Activated CD4-positive, alpha-beta T cell treated with anti-CD3 and anti-CD28 coated beads, Interleukin-2, amount 50 U/mL, for 4 hours (primary cell): ENCODE results near the gene MAP4K4.

Source experiments
- DNase-seq, 2 experiments: peaks; one replicate each; pipeline ENCODE4 v3.0.0-alpha.2; 2020

The MAP4K4 gene

GRCh38 chr2:101697124-101698013, at the start of gene MAP4K4:
TSS of gene MAP4K4 (plus strand) at chr2:101697707. CDS start at chr2:101698081, 374 bp downstream.
- DNase-seq: peak; percentile 87 to 88

- no peak for DNase-seq
These were observed 44.0 kb upstream of the MAP4K4 start for GRCh38 chr2:101653469-101653868.

GRCh38 chr2:101655702-101656422, 41.6 kb upstream of the MAP4K4 start:
- no peak for DNase-seq

GRCh38 chr2:101657787-101658186, 39.7 kb upstream of the MAP4K4 start:
- DNase-seq: no peak

DNA sequence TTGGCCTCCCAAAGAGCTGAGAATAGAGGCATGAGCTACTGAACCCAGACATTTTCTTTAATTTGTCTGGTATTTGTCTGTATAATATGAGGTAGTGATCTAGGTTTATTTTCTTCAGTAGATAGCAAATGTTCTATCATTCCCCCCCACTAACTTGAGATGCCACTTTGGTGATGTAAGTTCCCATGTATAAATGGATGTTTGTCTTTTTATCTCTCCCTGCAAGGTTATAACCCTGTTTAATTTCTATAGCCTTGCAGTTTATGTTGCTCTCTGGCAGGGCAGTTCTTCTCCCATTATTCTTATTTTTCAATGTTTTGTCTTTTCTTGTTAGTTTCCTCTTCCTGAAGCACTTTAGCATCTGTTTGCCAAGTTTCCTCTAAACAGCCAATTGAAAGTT, 39.1 kb upstream of the MAP4K4 start:
- DNase-seq: no peak

GRCh38 chr2:101665312-101665711, 32.2 kb upstream of the MAP4K4 start:
- DNase-seq: no peak

GRCh38 chr2:101667823-101668222, 29.7 kb upstream of the MAP4K4 start:
- DNase-seq: no peak

DNA sequence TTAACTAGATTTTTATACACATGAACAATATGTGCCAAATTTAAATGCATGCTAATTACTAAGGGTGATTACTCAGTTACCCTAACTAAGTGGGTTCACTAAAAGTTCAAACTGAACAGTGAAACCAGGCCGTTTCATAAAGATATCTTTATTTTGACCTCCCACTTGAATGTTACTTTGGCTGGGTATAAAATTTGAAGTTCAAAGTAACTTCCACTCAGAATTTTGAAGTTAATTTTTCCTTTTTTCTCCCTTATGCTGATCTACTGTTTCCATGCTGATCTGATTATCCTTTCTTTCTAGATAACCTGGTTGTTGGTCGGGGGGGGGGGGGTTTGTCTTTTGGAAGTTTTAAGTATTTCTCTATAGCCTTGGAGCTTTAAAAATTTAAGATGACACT, 25.5 kb upstream of the MAP4K4 start:
- no peak for DNase-seq

- no peak for DNase-seq
These were observed 23.6 kb upstream of the MAP4K4 start for GRCh38 chr2:101673920-101674319.

DNA sequence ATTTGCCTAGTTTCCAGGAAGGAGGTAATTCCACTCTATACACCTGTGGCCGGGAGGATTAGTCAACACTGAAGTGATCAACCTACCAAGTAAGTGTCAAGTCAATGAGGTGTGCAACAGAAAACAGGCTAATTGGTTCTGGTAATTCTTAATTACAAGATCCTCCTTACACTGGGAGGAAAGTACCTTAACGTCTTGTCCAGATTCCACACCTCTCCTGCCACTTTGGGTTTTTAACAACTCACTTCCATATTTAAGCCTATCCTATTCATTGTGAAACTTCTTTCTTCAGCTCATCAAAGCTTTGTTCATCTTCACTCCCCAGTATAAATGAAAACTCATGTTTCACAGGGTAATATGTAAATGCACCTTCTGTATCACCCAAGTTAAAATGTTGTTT, 22.0 kb upstream of the MAP4K4 start:
- no peak for DNase-seq

DNA sequence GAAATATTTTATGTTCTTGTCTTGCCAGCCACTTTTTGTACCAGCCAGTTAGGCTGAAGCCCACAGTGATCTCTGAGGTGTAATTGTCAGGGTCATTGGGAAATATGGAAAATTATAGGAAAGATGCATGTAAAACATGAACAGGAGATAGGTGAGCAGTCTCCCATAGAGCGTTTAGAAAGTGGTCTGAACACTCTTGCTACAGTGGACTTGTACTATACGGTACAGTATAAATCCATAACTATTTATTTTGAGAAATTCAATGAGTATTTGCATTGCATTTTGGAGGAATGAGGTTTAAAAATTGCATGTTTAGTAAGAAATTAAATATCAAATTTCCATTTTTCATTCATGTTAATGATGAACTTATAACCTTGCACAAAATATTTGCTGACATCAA, 20.8 kb upstream of the MAP4K4 start:
- no peak for DNase-seq

DNA sequence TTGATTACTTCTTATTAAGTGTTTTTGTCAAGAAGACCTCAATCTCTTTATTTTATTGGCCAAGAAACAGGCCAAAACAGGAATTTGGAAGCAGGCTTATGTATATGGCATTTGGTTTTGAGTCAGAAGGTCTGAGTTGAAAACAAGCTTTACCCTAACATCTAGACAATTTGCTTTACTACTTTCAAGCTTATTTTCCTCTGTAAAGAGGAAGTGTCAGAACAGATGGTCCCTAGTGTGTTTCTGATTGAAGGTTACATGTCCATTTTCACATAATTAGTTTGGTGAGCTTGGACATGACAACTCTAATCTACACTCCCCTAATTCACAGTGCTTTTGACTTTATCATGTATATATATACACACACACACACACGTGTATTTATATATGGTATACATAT, 19.8 kb upstream of the MAP4K4 start:
- DNase-seq: no peak

GRCh38 chr2:101678379-101678778, 19.1 kb upstream of the MAP4K4 start:
- DNase-seq: no peak

- no peak for DNase-seq
These were observed 18.3 kb upstream of the MAP4K4 start for GRCh38 chr2:101679037-101679726.

DNA sequence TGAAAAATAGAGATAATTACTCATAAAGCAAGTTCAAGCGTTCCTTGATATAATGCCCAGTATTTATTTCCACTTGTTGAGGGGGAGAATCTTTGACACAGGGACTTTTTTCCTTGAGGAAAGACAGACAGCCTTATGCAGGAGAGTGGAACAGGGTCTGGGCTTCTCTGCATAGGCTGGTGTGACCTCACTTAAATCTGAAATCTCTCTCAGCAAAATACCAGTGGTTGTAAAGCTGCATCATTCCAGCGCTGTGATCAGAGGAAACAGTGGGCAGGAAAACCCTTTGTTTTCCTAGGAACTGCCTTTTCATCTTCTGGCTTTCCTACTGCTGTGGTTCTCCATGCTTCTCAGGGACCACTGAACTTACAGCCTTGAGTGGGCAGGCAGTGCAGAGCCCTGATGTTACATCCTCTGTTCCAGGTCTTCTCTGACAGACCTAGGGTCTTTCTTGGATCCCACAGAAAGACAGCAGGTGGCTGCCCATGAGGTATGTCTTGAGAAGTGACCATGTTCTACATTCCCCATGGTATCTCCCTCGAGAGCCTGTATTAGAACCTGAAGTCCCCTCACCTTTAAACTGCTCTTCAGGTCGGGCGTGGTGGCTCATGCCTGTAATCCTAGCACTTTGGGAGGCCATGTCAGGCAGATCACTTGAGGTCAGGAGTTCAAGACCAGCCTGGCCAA, 17.6 kb upstream of the MAP4K4 start:
- no peak for DNase-seq

DNA sequence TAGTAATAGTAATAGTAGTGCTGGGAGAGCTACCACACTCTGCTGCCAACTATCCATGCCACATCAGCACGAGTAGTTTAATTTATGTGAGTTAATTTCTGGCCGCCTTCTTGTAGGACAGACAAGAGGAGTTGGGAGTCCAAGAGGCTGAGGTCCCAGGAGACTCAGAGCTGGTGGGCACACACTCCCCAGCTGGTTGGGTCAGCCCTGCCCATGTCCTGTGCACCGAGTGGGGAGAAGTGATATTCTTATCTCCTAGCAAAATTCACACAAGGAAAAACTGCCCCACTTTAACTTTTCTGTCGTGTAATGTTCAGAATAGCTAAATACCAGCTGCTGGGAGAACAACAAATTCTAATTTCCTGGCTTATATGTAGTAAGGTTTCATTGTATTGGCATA, 15.2 kb upstream of the MAP4K4 start:
- DNase-seq: no peak

DNA sequence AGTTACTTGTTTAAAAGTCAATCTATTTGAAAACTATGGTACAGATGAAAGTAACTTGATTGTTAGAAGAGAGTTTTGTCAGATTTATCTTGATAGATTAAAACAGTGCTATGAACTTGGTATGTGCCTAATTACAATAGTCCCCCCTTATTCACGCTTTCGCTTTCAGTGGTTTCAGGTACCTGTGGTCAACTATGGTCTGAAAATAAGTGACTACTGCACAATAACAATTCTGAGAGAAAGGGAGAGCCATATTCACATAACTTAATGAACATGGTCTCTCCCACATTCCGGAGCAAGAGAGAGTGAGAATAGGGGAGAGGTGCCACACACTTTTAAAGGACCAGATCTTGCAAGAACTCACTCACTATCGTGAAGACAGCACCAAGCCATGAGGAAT, 13.2 kb upstream of the MAP4K4 start:
- DNase-seq: no peak

GRCh38 chr2:101688261-101688660, 9.2 kb upstream of the MAP4K4 start:
- no peak for DNase-seq

DNA sequence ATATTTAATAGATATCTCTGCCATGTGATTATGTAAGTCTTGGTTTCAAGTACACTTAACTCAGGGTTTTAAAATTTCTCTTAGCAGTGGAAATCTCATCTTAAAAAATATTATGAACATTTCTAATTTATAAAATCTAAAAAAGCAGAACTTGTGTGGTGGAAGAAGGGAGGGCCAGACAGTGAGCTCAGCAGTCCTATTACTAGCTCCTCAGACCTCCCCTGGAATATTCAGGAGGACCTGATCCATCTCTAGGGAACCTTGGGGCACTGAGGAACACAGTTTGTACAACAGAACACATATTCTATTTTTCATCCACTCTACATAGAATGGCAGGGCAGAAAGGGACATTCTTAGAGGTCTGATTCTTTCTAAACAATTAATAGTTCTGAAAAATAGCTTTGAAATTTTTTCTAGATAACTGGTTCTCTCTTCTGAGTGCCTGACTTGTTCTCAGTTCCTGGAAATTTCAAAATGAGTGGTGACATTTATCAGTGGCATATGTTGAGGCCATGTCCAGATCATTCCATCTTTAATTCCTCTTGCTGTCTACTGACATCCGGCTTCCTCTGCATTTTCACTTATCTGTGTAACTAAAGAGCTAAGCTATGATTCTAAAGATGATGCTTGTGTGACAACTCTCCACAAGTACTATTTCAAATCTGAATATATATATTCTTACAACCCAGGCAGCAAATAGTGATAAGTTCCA, 8.2 kb upstream of the MAP4K4 start:
- DNase-seq: no peak

DNA sequence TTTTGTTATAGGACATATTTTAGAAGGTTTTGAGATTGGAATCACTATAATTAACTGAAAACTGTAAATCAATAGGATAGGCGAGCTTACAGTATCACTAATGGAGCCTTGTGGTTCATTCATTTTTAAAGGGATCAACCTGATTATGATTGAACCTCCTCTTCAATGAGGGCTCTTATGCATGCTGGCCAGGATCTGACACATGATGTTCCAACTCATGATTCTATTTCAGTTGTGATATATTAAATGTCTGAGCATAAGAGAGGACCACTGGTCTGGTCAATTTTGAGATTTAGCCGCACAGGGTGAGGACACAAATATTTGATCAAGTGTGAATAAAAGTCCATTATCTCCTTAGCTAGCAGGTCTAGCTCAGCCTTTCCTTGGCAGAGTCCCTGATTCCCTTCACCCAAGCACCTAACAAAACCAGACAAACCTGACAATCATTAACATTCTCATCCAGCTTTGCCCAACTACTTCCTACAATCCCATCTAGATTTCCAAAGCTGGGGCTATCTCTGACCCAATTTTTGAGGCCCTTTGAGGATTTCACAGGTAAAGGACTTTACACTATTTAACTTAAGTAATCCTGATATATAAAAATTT, 6.9 kb upstream of the MAP4K4 start:
- no peak for DNase-seq

DNA sequence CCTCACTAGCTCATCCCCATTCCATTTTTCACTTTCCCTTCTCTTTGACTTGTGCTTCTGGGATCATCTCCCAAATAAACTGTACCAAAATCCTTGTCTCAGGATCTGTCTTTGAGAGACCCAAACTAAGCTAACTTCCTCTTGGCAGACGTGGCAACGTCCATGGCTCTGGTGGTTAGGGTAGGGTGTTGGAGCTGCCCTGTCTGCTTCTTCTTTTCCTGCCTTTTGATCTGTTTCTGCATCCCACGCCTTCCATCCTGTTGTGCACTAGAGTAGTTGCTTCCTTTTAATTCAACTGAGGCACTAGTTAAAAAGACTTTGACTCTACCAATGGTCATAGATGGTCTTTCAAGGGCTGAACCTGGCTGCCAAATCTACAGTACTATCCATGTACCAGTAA, 5.5 kb upstream of the MAP4K4 start:
- DNase-seq: no peak

GRCh38 chr2:101692766-101693165, 4.7 kb upstream of the MAP4K4 start:
- DNase-seq: no peak
